Nephron (organoid): ENCODE results near the gene ATXN1.

Experiments used
- H3K27ac Mint-ChIP-seq, 3 experiments: 2 replicates each; pipeline ENCODE4 v1.8.0; 2020; ENCODE audit warnings: mixed read lengths in 3 of 3, mild to moderate bottlenecking in 2 of 3, moderate library complexity in 1 of 3
- H3K27me3 Mint-ChIP-seq: 2 replicates; pipeline ENCODE4 v1.8.0; 2021; ENCODE audit warnings: low read depth, mild to moderate bottlenecking, moderate library complexity, mixed read lengths
- H3K36me3 Mint-ChIP-seq: 2 replicates; pipeline ENCODE4 v1.8.0; 2020; ENCODE audit warnings: low read depth, mixed read lengths
- H3K4me1 Mint-ChIP-seq: 2 replicates; pipeline ENCODE4 v1.8.0; 2020; ENCODE audit warnings: mixed read lengths
- H3K4me3 Mint-ChIP-seq, 3 experiments: 2 replicates each; pipeline ENCODE4 v1.8.0; 2020; ENCODE audit warnings: mild to moderate bottlenecking in 3 of 3, mixed read lengths in 3 of 3, moderate library complexity in 2 of 3
- H3K9me3 Mint-ChIP-seq: 2 replicates; pipeline ENCODE4 v1.8.0; 2020; ENCODE audit warnings: mixed read lengths
- CTCF ChIP-seq, 3 experiments: fragments of 200-600 bp; sonication (generic); IDR thresholded peaks; one replicate each; pipeline ENCODE4 v1.5.0; 2021; ENCODE audit warnings: antibody characterized with exemption in 3 of 3; ENCODE audit not compliant: unreplicated experiment in 3 of 3

ATXN1 gene

GRCh38 chr6:16691324-16691723 lies 69.9 kb downstream of the ATXN1 start:
- Mint-ChIP-seq H3K27ac (no peak overlapping the region), H3K27me3 (no peaks in the 10 kb centered on the region), H3K4me1 (peaks cover 5% of the 10 kb centered on the region), H3K9me3 (no peaks in the 10 kb centered on the region), H3K36me3 (no peaks in the 10 kb centered on the region), H3K4me3 (no peak overlapping the region)
- no peak for TF ChIP-seq CTCF (IDR thresholded peaks at IDR 0.05; ENCODE audit: unreplicated experiment in 3 of 3)

GRCh38 chr6:16690608-16691142 lies 70.6 kb downstream of the ATXN1 start:
- TF ChIP-seq CTCF (IDR thresholded peaks at IDR 0.05; ENCODE audit: unreplicated experiment in 3 of 3) = no peak
- H3K27ac Mint-ChIP-seq = no peak overlapping the region
- no peaks in the 10 kb centered on the region for H3K36me3 Mint-ChIP-seq
- no peaks in the 10 kb centered on the region for H3K9me3 Mint-ChIP-seq
- H3K4me3 Mint-ChIP-seq = no peak overlapping the region
- no peaks in the 10 kb centered on the region for H3K27me3 Mint-ChIP-seq
- H3K4me1 Mint-ChIP-seq = peaks cover 5% of the 10 kb centered on the region

- no peak overlapping the region for H3K4me3 Mint-ChIP-seq
- H3K9me3 Mint-ChIP-seq = no peaks in the 10 kb centered on the region
- H3K27ac Mint-ChIP-seq = no peak overlapping the region
- H3K4me1 Mint-ChIP-seq = peaks cover 11% of the 10 kb centered on the region
- no peaks in the 10 kb centered on the region for H3K36me3 Mint-ChIP-seq
- no peak for TF ChIP-seq CTCF (IDR thresholded peaks at IDR 0.05; ENCODE audit: unreplicated experiment in 3 of 3)
- H3K27me3 Mint-ChIP-seq = no peaks in the 10 kb centered on the region
Observed at GRCh38 chr6:16689788-16690607, 71.3 kb downstream of the ATXN1 start.

- no peaks in the 10 kb centered on the region for H3K9me3 Mint-ChIP-seq
- H3K4me1 Mint-ChIP-seq = peaks cover 14% of the 10 kb centered on the region
- no peak for TF ChIP-seq CTCF (IDR thresholded peaks at IDR 0.05; ENCODE audit: unreplicated experiment in 3 of 3)
- H3K36me3 Mint-ChIP-seq = no peaks in the 10 kb centered on the region
- H3K27ac Mint-ChIP-seq = peak overlapping the region in 1 of 3 experiments; percentile 47
- no peaks in the 10 kb centered on the region for H3K27me3 Mint-ChIP-seq
- H3K4me3 Mint-ChIP-seq = no peak overlapping the region
Observed at GRCh38 chr6:16688984-16689636, 72.2 kb downstream of the ATXN1 start.

GRCh38 chr6:16688436-16688835 lies 72.8 kb downstream of the ATXN1 start:
- Mint-ChIP-seq H3K27me3 (no peaks in the 10 kb centered on the region), H3K27ac (no peak overlapping the region), H3K4me3 (no peak overlapping the region), H3K36me3 (no peaks in the 10 kb centered on the region), H3K9me3 (no peaks in the 10 kb centered on the region), H3K4me1 (peaks cover 14% of the 10 kb centered on the region)
- no peak for TF ChIP-seq CTCF (IDR thresholded peaks at IDR 0.05; ENCODE audit: unreplicated experiment in 3 of 3)
